SK-N-SH treated with all-trans-retinoic acid at 6 μM for 48 hours (cell line): ENCODE data around the gene CEP85.

ENCODE experiments used
- ATAC-seq: fragments of 200-7000 bp; cut with Tn5 transposase; 3 replicates; pipeline ENCODE4 v1.9.1; 2020; ENCODE audit warnings: mild to moderate bottlenecking, moderate library complexity
- ARNTL ChIP-seq: fragments of 450-650 bp; formaldehyde crosslinking; IDR thresholded peaks from 2 replicates; pipeline ENCODE4 v1.5.0; 2020; ENCODE audit warnings: low read depth, mild to moderate bottlenecking, moderate library complexity, borderline replicate concordance
- BACH2 ChIP-seq: fragments of 250-450 bp; sonication (Bioruptor Pico); IDR thresholded peaks from 2 replicates; pipeline ENCODE4 v1.9.0; 2021; ENCODE audit warnings: mild to moderate bottlenecking, borderline replicate concordance
- CSDC2 ChIP-seq: fragments of 250-450 bp; sonication (Bioruptor Pico); IDR thresholded peaks from 2 replicates; pipeline ENCODE4 v1.5.0; 2020; ENCODE audit warnings: mild to moderate bottlenecking, moderate library complexity
- CSRNP3 ChIP-seq: fragments of 250-450 bp; sonication (Bioruptor Pico); IDR thresholded peaks from 2 replicates; pipeline ENCODE4 v1.5.1; 2021; ENCODE audit warnings: mild to moderate bottlenecking, moderate library complexity
- ISL1 ChIP-seq: fragments of 250-450 bp; sonication (Bioruptor Pico); IDR thresholded peaks from 2 replicates; pipeline ENCODE4 v2.1.2; 2022; ENCODE audit warnings: mild to moderate bottlenecking, moderate library complexity
- PPARA ChIP-seq: fragments of 250-450 bp; sonication (Bioruptor Pico); IDR thresholded peaks from 2 replicates; pipeline ENCODE4 v1.5.0; 2020; ENCODE audit warnings: mild to moderate bottlenecking, borderline replicate concordance
- RARB ChIP-seq: fragments of 250-450 bp; sonication (Bioruptor Pico); IDR thresholded peaks from 2 replicates; pipeline ENCODE4 v1.8.0; 2021; ENCODE audit warnings: mild to moderate bottlenecking, moderate library complexity
- SNAI2 ChIP-seq: fragments of 250-450 bp; sonication (Bioruptor Pico); IDR thresholded peaks from 2 replicates; pipeline ENCODE4 v1.5.0; 2020; ENCODE audit warnings: mild to moderate bottlenecking, moderate library complexity
- TCF4 ChIP-seq: fragments of 250-450 bp; sonication (Bioruptor Pico); IDR thresholded peaks from 2 replicates; pipeline ENCODE4 v1.8.0; 2021; ENCODE audit warnings: mild to moderate bottlenecking, moderate library complexity, borderline replicate concordance
- TOX ChIP-seq: fragments of 250-450 bp; sonication (Bioruptor Pico); IDR thresholded peaks from 2 replicates; pipeline ENCODE4 v1.8.0; 2021; ENCODE audit warnings: mild to moderate bottlenecking, moderate library complexity, borderline replicate concordance
- TSHZ2 ChIP-seq: fragments of 250-450 bp; sonication (Bioruptor Pico); IDR thresholded peaks from 2 replicates; pipeline ENCODE4 v1.5.0; 2020; ENCODE audit warnings: mild to moderate bottlenecking, moderate library complexity
- ZC3H10 ChIP-seq: fragments of 250-450 bp; sonication (Bioruptor Pico); IDR thresholded peaks from 2 replicates; pipeline ENCODE4 v1.5.1; 2021; ENCODE audit warnings: mild to moderate bottlenecking, moderate library complexity
- ZFP3 ChIP-seq: fragments of 250-450 bp; sonication (Bioruptor Pico); IDR thresholded peaks from 2 replicates; pipeline ENCODE4 v1.5.0; 2020; ENCODE audit warnings: mild to moderate bottlenecking, moderate library complexity
- ZFP30 ChIP-seq: fragments of 450-650 bp; formaldehyde crosslinking; IDR thresholded peaks from 2 replicates; pipeline ENCODE4 v1.5.0; 2022; ENCODE audit warnings: mild to moderate bottlenecking, moderate library complexity
- ZNF565 ChIP-seq: fragments of 450-650 bp; formaldehyde crosslinking; conservative IDR thresholded peaks from 2 replicates; pipeline ENCODE4 v1.5.0; 2020; ENCODE audit warnings: low read depth, mild to moderate bottlenecking, moderate library complexity
- ZNF70 ChIP-seq: fragments of 450-650 bp; formaldehyde crosslinking; IDR thresholded peaks from 2 replicates; pipeline ENCODE4 v1.5.0; 2020; ENCODE audit warnings: mild to moderate bottlenecking, moderate library complexity
- ZNF8 ChIP-seq: fragments of 450-650 bp; formaldehyde crosslinking; IDR thresholded peaks from 2 replicates; pipeline ENCODE4 v1.5.0; 2020; ENCODE audit warnings: mild to moderate bottlenecking, moderate library complexity
- TF ChIP-seq, protein P1 (sequence below): fragments of 250-450 bp; sonication (Bioruptor Pico); IDR thresholded peaks from 2 replicates; pipeline ENCODE4 v1.8.0; 2021; ENCODE audit warnings: low read depth, mild to moderate bottlenecking, moderate library complexity, borderline replicate concordance
- TF ChIP-seq, protein P2 (sequence below): fragments of 250-450 bp; sonication (Bioruptor Pico); IDR thresholded peaks from 2 replicates; pipeline ENCODE4 v1.8.0; 2020; ENCODE audit warnings: mild to moderate bottlenecking, moderate library complexity, borderline replicate concordance
- TF ChIP-seq, protein P3 (sequence below): fragments of 250-450 bp; sonication (Bioruptor Pico); IDR thresholded peaks from 2 replicates; pipeline ENCODE4 v1.5.1; 2020; ENCODE audit warnings: low read depth, mild to moderate bottlenecking, moderate library complexity

CEP85 gene

GRCh38 chr1:26317612-26318337 lies 83.8 kb downstream of the CEP85 start, which contains the start of gene CD52:
CD52 (plus strand) TSS chr1:26317958; CDS start chr1:26318018, 60 bp downstream.
- TF ChIP-seq, protein P1, sequence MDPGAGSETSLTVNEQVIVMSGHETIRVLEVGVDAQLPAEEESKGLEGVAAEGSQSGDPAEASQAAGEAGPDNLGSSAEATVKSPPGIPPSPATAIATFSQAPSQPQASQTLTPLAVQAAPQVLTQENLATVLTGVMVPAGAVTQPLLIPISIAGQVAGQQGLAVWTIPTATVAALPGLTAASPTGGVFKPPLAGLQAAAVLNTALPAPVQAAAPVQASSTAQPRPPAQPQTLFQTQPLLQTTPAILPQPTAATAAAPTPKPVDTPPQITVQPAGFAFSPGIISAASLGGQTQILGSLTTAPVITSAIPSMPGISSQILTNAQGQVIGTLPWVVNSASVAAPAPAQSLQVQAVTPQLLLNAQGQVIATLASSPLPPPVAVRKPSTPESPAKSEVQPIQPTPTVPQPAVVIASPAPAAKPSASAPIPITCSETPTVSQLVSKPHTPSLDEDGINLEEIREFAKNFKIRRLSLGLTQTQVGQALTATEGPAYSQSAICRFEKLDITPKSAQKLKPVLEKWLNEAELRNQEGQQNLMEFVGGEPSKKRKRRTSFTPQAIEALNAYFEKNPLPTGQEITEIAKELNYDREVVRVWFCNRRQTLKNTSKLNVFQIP: no peak
- no peak for TF ChIP-seq CSRNP3 (CRISPR knock-in tag)
- no peak for TF ChIP-seq TOX (CRISPR knock-in tag)
- TF ChIP-seq ZNF8: no peak
- no peak for TF ChIP-seq RARB (CRISPR knock-in tag)
- no peak for TF ChIP-seq BACH2 (CRISPR knock-in tag)
- no peak for TF ChIP-seq ISL1
- TF ChIP-seq CSDC2: no peak
- no peak for TF ChIP-seq TSHZ2 (CRISPR knock-in tag)
- TF ChIP-seq ZNF70: no peak
- no peak for TF ChIP-seq PPARA (CRISPR knock-in tag)
- TF ChIP-seq ARNTL (CRISPR knock-in tag): no peak
- TF ChIP-seq ZNF565: no peak
- no peak for TF ChIP-seq ZFP30 (CRISPR knock-in tag)
- TF ChIP-seq, protein P2, sequence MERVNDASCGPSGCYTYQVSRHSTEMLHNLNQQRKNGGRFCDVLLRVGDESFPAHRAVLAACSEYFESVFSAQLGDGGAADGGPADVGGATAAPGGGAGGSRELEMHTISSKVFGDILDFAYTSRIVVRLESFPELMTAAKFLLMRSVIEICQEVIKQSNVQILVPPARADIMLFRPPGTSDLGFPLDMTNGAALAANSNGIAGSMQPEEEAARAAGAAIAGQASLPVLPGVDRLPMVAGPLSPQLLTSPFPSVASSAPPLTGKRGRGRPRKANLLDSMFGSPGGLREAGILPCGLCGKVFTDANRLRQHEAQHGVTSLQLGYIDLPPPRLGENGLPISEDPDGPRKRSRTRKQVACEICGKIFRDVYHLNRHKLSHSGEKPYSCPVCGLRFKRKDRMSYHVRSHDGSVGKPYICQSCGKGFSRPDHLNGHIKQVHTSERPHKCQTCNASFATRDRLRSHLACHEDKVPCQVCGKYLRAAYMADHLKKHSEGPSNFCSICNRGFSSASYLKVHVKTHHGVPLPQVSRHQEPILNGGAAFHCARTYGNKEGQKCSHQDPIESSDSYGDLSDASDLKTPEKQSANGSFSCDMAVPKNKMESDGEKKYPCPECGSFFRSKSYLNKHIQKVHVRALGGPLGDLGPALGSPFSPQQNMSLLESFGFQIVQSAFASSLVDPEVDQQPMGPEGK (CRISPR knock-in tag): no peak
- TF ChIP-seq ZC3H10 (CRISPR knock-in tag): no peak
- TF ChIP-seq ZFP3: no peak
- TF ChIP-seq SNAI2 (CRISPR knock-in tag): no peak
- TF ChIP-seq, protein P3, sequence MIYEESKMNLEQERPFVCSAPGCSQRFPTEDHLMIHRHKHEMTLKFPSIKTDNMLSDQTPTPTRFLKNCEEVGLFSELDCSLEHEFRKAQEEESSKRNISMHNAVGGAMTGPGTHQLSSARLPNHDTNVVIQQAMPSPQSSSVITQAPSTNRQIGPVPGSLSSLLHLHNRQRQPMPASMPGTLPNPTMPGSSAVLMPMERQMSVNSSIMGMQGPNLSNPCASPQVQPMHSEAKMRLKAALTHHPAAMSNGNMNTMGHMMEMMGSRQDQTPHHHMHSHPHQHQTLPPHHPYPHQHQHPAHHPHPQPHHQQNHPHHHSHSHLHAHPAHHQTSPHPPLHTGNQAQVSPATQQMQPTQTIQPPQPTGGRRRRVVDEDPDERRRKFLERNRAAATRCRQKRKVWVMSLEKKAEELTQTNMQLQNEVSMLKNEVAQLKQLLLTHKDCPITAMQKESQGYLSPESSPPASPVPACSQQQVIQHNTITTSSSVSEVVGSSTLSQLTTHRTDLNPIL (CRISPR knock-in tag): no peak
- TF ChIP-seq, all 23 proteins: peak for 0
- ATAC-seq: no peak

DNA sequence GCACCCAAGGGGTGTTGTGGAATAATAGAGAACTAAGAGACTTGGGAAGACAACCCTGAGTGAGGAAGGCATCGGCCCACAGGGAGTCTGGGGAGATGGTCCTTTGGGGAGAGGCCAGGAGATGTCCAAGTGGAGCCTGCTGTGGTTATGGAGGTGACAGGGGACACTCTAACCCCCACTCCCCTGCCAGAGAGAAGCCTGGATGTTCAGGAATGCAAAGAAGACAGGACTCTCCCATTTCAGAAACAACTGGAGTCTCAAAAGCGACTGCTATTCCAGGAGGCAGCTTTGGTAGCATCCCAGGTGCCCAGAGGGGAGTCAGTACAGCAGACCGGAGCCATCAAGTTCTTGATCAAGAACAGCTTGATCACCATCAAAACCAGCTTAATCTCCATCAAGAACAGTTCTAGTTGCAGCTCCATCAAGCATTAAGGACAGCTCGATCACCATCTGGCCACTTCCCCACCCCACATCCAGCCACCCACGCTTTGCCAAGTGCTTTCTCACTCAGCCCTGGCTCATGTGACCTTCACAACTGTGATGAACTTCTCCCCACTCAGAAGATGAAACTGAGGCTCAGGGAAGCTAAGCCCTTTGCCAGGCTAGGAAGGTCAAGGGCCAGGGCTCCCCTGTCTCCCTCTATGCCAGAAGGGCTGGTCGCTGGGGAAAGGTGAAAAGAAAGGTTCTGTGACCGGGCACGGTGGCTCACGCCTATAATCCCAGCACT lies 84.5 kb downstream of the CEP85 start:
- no peak for ATAC-seq
- no peak for TF ChIP-seq CSRNP3 (CRISPR knock-in tag)
- no peak for TF ChIP-seq SNAI2 (CRISPR knock-in tag)
- TF ChIP-seq ISL1: no peak
- no peak for TF ChIP-seq TOX (CRISPR knock-in tag)
- TF ChIP-seq ARNTL (CRISPR knock-in tag): no peak
- no peak for TF ChIP-seq ZNF8
- TF ChIP-seq, protein P3 (CRISPR knock-in tag): no peak
- TF ChIP-seq TCF4 (CRISPR knock-in tag): no peak
- no peak for TF ChIP-seq TSHZ2 (CRISPR knock-in tag)
- no peak for TF ChIP-seq ZFP3
- TF ChIP-seq BACH2 (CRISPR knock-in tag): no peak
- no peak for TF ChIP-seq CSDC2
